ENCODE data around the gene DCLK3.

The DCLK3 gene

DNA sequence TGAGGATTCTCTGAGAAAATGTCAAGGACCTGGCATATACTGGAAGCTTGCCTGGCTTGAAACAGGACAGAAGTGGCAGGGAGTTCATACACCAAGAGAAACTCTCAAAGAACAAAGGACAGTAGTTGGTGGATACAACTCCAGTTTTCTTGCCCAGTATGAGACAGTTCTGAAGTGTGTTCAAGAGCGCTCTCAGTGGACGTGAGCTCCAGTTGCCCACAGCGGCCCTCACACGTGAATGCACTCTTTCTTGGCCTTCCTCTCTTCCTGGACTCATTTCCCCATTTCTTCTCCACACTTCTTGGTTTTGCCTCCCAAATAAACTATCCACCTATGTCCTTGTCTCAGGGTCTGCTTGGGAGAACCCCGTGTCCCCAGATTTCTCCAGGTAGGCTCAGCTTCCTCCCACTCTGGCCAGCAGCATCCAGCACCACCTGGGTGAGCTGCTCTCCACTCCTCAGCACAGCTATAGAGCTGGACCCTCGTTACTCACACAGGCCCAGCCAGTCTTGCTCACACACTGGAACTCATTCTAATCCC lies 54.5 kb downstream of the DCLK3 start:
- no peak for DNase-seq (ENCODE audit: low spot score)

DNA sequence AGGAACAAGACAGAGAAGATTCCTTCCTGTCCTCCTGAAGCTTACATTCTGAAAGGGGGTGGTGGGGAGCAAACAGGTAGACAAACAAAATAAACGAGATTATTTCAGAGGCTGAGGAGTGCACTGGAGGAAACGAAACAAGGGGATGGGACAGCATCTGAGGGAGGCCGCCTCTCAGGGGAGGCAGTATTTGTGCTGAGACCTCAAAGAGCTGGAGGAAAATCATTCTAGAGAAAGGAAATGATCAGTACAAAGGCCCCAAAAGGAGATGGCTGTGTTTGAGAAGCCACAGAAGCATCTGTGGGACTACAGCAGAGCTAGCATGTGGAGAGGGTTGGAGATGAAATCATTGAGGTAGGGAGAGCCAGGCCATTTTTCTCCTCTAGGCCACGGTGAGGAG lies 55.1 kb downstream of the DCLK3 start:
- DNase-seq (ENCODE audit: low spot score), result no peak

DNA sequence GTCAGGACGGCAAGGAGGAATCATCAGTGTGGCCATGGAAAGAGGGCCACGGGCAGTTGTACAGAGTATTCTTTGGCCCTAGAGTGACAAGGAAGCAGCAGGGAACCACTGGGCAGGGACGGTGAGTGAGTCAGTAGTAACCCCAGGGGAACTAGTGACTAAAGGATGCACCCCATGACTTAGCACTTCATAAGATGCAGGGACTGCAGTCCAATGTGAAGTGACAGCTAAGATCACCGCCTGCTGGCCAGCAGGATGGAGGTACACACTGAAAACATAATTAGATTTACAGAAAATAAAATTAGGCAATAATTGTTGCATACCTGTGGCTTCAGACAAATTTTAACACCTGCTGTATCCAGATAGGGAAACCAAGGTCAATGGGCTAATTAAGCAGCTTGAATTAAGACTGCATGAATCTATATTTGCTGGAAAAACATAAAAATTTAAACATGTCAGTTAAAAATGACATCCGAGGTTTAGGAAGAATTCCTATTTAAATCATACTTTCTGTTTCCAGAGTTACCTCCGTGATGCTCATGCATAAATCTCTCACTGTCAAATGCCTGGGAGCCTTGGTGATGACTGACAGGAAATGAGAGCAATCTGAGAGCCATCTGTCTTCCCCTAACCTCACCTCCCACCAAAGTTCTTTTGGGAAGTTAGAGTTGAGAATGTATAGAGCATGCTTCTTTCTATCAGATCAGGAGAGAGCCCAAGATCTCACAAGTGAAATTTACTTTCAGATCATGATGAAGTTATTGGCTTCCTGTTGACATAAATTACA lies 56.5 kb downstream of the DCLK3 start:
- DNase-seq (ENCODE audit: low spot score), result peak; percentile 35

DNA sequence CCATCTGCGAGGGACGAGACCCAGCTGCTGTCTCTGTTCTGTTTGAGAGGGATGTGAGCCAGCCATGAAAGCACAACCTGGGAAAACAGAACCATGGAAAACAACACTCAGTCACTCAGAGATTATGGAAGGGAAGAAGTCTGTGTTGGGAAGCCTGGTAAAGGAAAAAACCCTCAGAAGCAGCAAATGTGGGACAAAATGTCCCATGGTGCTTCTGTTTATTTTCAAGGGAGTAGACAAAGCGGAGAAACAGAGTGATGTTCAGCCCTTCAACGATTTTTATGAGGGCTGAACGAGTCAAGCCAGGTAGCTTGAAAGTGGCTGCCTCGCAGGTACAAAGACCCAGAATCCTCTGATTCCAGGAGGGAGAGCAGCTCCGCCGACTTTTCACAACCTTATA lies 59.3 kb downstream of the DCLK3 start:
- DNase-seq (ENCODE audit: low spot score), result no peak

DNA sequence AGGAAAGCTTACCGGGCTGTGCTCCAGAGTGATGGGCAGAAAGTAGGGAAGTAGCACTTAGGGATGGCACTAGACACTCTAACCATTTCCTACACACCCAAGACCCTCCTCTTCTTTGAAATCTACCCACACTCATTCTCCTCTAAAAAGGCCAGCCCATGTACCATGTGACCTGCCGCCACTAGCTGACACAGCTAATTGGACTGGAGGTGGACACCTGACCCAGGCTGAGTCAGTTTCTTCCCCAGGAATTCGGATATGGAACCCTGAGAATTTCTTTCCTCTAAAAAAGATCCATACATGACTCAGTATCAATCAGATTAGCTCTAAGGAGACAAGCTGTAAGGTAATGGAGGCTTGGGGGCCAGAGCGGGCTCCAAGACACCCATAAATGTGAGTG lies 60.1 kb downstream of the DCLK3 start:
- DNase-seq (ENCODE audit: low spot score), result no peak

DNA sequence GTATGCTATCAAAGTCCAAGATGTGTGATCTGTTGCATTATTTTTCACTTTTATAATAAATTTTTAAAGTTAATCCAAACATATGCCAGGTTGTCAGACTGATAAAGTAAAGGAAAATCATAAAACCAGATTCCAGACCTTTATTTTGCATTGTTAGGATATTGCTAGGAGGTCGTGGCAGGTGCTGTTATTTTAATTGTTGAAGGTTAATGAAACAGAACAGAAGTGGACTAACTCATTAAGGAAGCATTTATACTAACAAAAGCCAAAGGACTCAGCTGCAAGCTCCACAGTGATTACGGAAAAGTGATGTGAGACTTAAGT lies 63.1 kb downstream of the DCLK3 start:
- no peak for DNase-seq (ENCODE audit: low spot score)

DNA sequence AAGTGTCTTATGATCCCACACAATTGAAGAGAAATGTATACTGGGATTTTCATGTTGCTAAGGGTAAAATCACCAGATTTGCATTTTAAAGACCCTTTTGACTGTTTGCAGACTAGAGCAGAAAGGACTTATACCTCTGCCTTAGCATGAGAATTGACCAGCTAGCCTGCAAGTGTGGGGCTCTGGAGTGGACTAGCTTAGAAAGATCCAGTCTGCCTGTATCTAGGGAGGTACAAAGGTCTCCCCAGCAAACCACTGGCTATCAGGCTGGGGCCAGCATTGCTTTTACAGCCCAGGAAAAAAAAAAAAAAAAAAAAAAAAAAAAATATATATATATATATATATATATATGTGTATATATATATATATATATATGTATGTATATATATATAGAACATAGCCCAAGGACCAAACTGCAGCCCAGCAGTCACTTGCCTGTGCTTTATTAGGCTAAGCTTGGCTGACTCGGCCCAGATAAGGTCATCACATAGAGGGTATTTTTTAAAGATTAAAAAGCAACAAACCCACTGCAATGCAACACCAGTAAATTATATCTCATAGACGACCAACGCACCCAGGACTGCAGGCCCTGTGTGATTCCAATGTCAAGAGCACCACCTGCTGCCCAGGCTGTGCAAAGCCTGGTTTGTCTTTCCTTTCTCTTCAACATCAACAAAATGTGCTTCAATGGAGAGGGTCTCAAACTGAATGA lies 63.7 kb downstream of the DCLK3 start:
- peak; percentile 66 for DNase-seq (ENCODE audit: low spot score)

DNA sequence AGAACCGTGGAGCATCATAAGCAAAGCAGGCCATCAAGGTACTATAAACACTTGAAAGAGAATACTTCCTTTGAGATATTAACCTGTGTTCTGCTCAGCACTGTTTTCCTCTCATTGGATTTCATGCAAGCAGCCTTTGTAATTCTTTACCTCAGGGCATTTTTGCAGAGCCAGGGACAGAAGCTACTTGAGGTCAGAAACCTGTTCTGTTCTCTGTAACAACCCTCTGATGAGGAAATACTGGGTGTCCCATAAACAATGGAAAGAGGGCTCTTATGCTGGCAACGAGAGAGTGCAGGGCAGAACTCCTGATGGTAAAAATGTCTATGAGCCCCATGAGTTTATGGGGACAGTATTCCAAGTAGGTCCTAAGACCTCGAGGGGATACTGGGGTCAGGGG lies 66.0 kb downstream of the DCLK3 start:
- no peak for DNase-seq (ENCODE audit: low spot score)

DNA sequence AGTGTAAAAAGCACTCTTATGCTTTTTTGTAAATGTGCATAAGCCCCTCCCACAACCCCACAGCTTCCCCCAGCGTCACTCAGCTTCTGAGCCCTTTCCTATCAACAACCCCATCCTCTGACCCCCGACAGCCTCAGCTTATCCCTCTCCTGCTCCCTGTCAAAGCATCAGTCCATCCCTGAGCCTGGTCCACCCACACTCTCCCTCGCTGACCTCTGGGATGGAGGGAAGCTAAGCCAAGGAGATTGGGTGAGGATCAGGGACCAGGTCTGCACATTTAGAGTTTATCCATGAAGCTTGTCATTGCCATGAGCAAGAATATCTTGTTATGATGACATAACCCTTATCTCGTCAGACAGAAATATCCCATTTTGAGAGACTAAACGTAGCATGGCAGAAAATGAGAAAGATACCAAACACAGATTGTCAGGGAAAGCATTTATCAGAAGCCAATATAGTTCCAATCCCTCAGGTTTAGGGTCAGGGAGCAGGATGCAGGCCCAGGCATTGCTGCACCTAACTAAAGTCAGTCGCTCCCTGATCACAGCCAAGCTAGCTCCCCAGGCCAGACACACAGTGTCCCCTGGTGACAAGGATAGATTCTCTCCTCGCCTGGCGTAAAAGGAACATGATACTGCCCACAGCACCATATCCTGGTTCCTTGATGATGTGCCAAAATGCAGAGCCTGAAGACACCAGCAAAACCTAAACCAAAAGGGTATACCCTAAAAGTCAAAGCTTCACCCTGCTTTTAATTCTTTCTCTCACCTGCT lies 66.9 kb downstream of the DCLK3 start:
- DNase-seq (ENCODE audit: low spot score), result no peak

DNA sequence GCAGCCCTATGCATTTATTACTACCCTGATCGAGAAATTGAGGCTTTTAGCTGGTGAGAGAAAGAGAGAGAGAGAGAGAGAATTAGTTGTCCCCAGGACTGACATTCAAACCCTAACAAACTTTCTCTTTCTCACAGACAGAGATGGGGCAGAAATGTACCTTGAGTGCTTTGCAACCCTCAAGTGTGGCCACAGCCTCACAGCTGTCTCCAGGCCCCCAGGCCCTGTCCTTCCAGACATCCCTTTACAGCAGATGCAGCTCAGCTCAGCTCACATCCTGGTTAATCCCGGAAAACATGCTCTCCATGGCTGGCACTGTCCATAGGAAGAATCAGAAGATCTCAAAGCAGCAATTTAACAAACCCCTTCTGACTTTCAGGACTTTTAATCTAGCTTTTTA lies 67.6 kb downstream of the DCLK3 start:
- DNase-seq (ENCODE audit: low spot score), result no peak

DNA sequence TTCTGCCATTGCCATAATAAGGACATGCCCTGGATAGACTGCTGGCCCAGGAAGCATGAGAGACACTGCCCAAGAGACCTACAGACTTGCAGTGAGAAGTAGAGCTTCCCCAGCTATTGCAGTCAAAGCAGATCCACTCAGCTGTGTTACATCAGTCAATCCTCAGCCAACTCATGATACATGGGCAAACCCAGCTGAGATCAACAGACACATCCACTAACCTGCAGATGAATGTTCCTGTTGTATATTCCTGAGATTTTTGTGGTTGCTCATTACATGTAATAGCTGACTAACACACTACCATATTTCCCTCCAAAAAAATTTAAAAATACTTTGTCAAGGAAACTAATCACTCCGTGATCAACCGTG lies 68.6 kb downstream of the DCLK3 start:
- DNase-seq (ENCODE audit: low spot score), result no peak

DNA sequence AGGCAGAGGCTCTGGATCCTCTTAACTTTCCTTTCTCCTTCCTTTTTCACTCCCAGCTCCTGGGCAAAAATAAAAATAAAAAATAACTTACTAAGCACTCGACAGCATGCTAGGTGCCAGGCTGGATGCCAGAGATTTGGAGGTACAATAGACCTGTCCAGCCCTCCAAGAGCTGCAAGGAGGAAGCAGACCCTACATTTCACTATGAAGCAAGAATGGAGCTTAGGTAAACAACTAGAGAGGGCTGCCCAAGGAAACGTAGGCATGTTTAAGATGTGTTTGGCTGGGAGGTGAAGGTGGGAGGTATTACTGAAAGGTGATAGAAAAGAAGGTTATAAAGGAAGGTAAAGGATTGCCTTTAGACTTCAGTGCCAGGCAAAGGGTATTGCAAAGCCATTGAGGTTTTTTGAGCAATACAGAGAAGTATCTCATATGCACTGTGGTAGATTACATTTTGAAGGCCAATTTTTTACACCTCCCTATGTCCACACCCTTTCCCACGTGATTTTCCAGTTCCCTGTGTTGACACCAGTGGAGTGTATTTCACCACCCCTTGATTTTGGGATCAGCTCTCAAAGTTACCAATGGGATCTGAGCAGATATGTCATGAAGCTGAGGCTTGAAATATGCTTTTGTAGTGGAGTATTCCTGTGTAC lies 69.1 kb downstream of the DCLK3 start:
- DNase-seq (ENCODE audit: low spot score), result no peak

DNA sequence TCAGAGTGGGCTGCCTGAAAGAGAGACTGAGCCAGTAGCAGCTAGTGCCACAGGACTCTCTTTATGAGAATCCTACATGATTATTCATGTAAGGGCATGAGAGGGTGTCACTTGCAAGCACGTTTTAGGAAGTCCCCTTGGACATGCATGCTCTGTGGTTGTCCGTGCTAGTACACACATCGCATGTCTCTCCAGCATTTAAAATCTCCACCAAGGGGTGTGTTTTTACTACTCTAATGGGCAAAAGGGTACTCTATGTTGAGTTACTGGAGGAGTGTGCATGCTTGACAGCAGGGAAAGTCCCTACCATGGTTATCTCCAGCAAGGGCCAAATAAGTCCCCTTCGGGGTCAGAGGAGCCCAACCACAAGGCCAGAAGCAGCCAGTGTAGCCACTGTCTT lies 70.7 kb downstream of the DCLK3 start:
- no peak for DNase-seq (ENCODE audit: low spot score)

DNA sequence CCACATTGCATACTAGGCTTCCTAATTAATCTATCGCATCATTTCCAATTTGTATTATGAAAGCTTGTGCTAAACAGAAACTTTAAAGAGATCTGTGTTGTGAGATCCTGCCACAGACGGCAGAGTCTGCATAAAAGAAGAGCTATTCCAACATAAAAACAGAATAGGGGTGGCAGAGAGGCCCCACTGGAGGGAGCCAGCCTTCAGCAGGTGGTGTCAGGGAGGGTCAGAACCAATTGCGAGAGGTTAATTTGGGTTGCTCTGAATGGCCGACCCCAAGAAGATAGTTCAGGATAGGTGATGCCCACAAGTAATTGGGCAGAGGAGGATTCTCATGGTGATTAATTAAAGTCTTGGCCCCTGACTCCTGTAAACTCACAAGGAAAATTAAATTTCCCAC lies 74.8 kb downstream of the DCLK3 start:
- DNase-seq (ENCODE audit: low spot score), result no peak

DNA sequence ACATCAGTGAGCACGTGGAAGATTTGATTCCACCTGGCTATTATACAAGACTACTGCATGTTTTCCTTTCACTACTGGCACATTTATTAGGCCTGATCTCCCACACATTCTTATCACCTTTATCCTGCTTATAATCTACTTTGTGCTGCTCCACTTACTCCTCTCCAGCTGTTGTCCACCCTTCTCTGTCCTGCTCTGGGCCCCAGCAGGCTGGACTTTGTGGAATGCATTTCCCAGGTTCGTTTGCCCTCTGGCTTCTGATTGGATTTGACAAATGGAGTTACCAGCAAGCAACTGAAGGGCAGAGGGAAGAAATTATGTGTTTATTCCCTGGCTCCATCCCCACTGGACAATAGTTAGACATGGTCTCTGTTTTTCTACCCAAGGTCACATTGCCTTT lies 75.5 kb downstream of the DCLK3 start:
- no peak for DNase-seq (ENCODE audit: low spot score)

DNA sequence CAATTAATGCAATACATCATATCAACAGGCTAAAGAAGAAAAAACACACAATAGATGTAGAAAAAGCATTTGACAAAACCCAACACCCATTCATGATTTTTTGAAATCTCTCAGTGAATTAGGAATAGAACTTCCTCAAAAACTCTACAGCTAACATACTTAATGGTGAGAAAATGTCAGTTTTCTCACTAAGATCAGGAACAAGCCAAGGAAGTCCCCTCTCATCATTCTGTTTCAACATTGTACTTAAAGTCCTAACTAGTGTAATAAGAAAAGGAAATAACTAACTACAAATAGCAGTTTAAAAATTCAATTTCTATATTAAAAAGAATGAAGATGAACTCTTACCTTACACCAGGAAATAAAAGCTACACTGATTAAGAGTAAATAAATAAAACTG lies 77.8 kb downstream of the DCLK3 start:
- no peak for DNase-seq (ENCODE audit: low spot score)

DNA sequence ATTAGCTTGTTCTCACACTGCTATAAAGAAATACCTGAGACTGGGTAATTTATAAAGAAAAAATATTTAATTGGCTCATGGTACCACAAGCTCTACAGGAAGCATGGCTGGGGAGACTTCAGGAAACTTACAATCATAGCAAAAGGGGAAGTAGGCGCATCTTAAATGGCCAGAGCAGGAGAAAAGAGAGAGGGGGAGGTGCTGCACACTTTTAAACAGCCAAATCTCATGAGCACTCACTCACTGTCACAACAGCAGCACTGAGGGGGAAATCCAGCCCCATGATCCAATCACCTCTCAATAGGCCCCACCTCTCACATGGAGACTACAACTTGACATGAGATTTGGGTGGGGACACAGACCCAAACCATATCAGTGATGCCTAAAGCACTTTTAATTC lies 82.5 kb downstream of the DCLK3 start:
- DNase-seq (ENCODE audit: low spot score), result no peak

DNA sequence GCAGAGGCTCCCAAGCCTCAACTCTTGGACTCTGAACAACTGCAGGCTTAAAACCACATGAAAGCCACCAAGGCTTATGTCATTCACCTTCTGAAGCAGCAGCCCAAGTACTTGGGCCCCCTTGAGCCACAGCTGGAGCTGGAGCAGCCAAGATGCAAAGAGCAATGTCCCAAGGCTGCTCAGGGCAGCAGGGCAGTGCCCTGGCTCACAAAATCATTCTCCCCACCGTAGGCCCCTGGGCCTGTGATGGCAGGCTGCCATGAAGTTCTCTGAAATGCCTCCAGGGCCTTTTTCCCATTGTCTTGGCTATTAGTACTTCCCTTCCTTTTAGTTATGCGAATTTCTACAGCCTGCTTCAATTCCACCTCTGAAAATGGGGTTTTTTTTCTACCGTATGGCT lies 83.4 kb downstream of the DCLK3 start:
- no peak for DNase-seq (ENCODE audit: low spot score)

DNA sequence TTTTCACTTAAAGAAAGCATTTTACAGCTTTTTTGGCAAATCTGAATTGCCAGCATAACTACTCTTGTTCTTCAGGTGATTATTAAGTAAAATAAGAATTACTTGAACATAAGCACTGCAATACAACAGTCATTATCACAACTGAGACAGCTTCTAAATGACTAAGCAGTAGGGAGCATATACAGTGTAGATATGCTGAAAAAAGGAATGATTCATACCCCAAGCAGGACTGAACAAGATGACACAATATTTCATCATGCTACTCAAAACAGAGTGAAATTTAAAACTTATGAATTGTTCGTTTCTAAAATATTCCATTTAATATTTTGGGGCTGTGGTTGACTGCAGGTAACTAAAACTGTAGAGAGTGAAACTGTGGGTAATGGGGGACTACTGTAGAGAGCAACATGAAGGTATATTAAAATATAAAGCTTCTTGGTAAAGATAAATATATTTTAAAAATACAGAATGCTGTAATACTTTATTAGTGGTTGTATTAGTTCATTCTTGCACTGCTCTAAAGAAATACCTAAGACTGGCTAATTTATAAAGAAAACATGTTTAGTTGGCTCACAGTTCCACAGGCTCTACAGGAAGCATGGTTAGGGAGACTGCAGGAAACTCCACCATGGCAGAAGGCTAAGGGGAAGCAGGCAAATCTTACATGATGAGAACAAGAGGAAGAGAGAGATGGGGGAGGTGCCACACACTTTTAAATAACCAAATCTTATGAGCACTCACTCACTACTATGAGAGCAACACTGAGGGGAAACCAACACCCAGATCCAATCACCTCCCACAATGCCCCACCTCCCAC lies 84.8 kb downstream of the DCLK3 start:
- no peak for DNase-seq (ENCODE audit: low spot score)

DNA sequence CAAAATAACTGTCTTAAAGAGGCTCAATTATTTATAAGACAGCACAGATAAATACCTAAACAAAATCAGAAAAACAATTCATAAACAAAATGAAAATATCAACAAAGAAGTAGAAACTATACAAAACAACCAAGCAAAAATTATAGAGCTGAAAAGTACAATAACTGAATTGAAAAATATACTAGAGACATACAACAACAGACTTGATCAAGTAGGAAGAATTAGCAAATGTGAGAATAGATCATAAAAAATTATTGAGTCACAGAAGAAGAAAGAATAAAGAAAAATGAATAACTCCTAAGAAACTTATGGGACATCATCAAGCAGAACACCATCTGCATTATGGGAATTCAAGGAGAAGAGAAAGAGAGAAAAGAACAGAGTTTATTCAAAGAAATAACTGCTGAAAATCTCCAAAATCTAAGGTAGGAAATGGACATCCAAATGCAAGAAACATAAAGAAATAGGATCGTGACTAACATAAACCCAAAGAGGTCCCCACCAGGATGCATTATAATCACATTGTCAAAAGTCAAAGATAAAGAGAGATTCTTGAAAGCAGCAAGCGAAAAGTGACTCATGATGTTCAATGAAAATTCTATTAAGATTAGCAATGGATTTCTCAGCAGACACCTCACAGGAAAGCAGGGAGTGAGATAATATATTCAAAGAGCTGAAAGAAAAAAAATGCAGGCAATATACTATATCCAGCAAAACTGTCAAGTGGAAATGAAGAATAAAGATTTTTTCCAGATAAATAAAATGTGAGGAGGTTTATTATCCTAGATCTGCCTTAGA lies 85.9 kb downstream of the DCLK3 start:
- no peak for DNase-seq (ENCODE audit: low spot score)
